GM19025 (cell line): ENCODE data around the gene LRGUK.
"Not testable (repeated sequence)": the region's sequence is repeated elsewhere in the genome, so short reads cannot be mapped to it uniquely, and the experiment has no call there.

Experiments used
- ATAC-seq: cut with Tn5 transposase; IDR thresholded peaks from one replicate; pipeline ENCODE4 v1.9.1; 2021; ENCODE audit warnings: mild to moderate bottlenecking, low read depth, moderate library complexity; ENCODE audit not compliant: unreplicated experiment

Gene LRGUK

GRCh38 chr7:134295982-134296381 lies 168.8 kb downstream of the LRGUK start:
- ATAC-seq, result not testable (repeated sequence)

DNA sequence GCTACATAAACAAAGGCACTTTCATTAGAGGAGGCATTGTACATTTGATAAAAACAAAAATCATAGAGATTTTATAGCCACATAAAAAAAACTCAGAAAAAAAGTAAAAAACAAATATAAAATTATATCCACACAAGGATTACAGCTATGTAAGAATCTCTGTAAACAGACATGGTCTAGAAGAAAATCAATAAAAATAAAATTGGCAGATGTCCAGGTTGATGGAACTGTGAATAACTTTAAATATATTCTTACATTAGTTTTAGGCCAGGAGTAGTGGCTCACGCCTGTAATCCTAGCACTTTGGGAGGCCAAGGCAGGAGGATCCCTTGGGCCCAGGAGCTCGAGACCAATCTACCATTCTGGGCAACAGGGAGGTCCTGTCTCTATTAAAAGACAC lies 170.3 kb downstream of the LRGUK start:
- ATAC-seq, result no peak

DNA sequence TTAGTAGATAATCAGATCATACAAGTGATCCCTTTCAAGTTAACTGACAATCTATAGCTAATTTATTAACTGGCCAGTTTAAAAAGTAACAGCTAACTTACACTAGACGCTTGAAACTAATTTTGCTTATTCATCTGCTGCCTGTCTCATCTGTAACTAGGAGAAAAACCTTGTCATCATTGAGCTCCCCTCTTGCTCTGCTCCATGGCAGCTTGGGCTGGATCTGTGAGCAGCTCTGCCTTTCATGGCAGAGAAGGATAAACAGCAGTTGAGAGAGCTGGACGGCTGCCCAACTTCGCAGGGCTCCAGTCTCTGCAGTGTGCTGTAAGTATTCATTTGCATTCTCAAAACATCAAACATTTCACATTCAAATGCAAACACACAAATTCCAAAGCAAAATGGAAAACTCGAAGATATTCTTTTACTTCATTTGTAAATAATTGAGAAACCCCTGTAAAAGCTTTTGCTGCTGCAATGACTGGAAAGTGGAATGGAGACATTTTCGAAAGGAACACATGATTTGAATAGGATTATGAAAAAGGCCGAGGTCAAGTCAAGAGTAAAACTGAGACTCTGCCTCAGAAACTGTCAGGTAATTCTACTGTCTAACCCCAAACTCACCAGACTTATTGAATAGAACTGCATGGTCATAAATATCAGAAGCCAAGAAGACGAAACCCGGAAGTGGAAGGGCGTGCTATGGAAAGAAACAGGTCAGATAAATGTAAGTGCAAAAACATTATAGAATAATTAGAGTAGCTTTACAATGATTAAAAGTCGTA lies 172.0 kb downstream of the LRGUK start:
- ATAC-seq, result peak; percentile 66

GRCh38 chr7:134300988-134301387 lies 173.8 kb downstream of the LRGUK start:
- no peak for ATAC-seq

- ATAC-seq, result no peak
These were observed 174.5 kb downstream of the LRGUK start for GRCh38 chr7:134301592-134301991.

DNA sequence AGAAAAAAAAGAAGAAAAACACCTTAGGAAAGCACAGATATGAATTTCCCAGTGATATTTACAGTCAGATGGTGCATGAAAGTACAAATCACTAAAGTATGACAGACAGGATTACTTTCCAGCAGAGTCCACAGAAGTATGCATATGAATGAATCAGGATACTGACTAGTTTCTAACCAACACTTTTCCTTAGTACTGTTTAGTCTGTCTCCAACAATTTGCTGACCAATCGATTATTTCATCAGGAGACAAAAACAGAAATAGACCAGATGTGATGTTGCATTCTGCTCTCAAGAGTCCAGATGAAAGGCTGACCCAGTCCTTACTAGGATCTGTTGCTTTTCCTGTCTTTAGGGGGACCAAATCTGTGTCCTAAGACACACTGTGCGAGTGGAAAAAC lies 175.0 kb downstream of the LRGUK start:
- ATAC-seq, result no peak

DNA sequence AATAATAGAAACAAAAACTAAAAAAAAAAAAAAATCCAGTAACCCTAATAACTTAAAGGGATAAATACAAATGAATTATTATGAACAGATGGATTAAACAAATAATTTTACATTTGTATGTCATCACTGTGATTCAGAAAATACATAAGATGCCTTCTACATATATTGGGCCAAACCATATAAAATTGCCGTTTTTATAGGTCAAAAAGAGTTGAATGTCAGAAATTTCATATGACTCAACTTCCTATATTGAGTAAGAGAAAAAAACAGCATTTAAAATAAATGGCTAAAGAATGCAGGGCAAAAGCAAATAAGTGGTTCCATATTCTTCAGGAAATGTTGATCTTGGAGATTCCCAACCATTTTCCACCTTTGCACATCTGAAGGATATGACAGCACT lies 180.2 kb downstream of the LRGUK start:
- ATAC-seq, result no peak

DNA sequence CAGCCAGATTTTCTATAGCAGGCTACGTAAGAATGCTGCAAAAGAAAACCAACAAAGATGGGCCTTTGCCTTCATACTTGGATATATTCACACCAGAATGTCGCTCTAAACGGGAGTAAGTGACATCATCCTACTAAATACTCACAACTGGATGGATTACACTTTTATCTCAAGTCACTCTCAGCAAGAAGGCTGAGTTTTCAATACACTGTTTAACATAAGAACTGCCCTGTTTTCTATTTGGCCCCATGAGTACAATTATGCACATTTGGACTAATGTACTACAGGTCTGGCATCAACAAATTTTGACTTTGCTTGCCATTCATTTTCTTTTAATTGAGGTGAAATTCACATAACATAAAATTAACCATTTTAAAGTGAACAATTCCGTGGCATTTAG lies 181.4 kb downstream of the LRGUK start:
- no peak for ATAC-seq

DNA sequence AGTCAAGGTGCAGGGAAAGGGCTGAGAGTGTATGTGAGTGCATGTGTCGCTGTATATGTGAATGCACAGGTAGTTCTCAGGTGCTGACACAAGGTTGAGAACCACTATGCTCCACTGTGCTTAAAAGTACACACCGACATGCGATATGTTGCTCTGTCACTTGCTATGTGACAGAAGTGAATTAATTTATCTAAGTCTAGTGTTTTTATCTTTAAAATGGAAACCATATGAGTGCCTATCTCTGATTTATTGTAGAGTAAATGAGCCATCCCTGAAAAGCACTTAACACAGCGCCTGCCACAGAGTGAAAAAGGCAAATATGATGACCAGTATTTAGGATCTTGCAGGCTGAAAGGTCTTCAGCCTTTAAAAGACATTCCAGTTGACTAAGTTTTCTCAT lies 184.7 kb downstream of the LRGUK start:
- ATAC-seq, result no peak

- ATAC-seq, result no peak
These were observed 185.6 kb downstream of the LRGUK start for GRCh38 chr7:134312717-134313116.

DNA sequence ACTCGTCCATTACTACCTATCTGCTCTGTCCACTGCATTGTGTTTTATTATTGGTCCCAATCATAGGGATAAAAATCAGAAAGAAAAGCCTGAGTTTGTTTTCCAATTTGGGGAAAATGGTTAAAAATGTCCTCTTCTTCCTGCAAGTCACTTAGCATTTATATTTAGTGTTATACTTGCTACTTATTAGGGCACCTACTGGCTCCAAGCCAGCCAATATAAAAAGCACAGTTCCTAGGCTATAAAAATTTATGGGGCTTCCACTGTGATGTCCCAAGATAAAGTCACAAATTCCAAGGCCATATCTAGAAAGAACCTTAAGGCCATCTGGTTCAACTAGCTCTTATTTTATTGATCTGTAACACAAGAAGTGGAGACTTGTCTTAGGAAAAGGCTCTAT lies 186.4 kb downstream of the LRGUK start:
- no peak for ATAC-seq
